Left kidney (tissue), 2 donors: ENCODE data around the gene UVRAG. TPM values are rescaled to one million over a fixed set of nuclear protein-coding genes. Genes with fewer than 3 reads are reported as not detected.
A peak's percentile ranks its signal among the peaks of the same experiment; 100 is the strongest.

Experiments used
- DNase-seq: peaks from one replicate; pipeline ENCODE4 v3.0.0-alpha.2; 2013
- polyA plus RNA-seq: library from polyadenylated mRNA; unstranded; fragments of 120-200 nt; gene quantifications from one replicate; pipeline ENCODE4 v1.2.1, GENCODE V29; 2013; ENCODE audit not compliant: insufficient read length

UVRAG gene
- polyA plus RNA-seq, 1 donor: 19.5 TPM

DNA sequence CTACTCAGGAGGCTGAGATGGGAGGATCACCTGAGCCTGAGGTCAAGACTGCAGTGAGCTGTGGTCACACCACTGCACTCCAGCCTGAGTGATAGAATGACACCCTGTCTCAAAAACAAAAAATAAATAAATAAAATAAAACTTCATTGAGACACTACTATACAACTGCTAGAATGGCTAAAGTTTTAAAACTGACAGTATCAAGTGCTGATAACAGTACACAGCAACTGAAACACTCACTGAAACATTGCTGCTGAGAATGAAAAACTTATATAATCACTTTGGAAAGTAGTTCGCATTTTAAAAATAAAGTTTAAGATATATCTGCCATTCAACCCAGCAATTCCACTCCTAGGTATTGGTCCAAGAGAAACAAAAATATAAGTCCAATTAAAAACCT lies 290.6 kb downstream of the UVRAG start:
- DNase-seq: no peak

DNA sequence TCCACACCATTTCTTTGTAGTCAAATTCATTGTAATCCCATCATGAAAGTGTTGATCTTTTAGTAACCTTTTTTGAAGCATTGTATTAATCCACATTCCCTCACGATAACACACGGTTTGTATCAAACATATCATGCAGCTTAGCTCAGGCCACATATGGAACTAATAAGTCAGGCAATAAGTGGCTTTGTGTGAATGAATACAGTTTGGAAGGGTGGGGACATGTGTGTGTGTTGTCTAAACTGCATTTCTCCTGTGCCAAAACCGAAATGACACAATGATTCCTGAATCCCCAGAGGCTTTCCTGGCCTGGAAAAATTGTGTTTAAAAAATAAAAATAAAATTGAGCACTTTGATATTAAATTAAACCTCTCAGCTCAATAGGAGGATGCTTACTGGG lies 293.0 kb downstream of the UVRAG start:
- DNase-seq: no peak

DNA sequence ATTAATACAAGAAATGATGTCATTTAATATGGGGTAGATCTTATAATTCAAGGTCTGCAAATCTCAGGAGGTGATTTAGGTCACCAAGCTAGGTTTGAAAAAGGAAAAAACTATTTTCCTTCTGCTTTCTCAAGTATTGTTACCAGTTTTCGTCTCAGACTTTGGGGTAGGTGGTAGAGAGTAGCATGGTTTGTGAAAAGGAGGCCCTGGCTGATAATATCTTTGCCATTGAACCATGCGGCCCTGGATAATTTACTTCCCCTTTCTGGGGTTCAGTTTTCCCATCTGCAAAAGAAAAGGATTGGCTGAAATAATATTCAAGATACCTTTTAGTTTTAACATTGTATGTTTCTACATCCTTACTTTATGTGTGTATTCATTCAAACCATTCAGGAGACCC lies 299.2 kb downstream of the UVRAG start:
- DNase-seq: no peak

GRCh38 chr11:76115555-76115954 lies 300.5 kb downstream of the UVRAG start:
- no peak for DNase-seq

DNA sequence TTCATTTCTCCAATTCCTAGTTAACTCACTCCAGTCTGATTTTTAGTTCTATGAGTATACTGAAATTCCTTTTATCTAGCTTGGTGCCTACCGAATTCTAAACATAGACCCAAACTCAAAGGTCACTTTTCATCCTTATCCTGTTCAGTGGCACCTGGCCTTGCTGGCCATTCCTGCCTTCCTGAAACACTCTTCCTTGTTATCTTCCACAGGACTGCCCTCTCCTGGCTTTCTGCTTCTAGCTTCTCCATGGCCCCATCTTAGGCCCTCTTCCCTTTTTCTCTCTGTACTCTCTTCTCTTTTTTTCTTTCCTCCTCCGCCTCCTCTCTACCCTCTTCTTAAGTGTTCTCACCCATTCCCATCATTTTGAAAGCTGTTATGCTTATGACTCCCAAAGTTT lies 304.0 kb downstream of the UVRAG start:
- no peak for DNase-seq

- no peak for DNase-seq
Observed at GRCh38 chr11:76119779-76120178, 304.8 kb downstream of the UVRAG start.

DNA sequence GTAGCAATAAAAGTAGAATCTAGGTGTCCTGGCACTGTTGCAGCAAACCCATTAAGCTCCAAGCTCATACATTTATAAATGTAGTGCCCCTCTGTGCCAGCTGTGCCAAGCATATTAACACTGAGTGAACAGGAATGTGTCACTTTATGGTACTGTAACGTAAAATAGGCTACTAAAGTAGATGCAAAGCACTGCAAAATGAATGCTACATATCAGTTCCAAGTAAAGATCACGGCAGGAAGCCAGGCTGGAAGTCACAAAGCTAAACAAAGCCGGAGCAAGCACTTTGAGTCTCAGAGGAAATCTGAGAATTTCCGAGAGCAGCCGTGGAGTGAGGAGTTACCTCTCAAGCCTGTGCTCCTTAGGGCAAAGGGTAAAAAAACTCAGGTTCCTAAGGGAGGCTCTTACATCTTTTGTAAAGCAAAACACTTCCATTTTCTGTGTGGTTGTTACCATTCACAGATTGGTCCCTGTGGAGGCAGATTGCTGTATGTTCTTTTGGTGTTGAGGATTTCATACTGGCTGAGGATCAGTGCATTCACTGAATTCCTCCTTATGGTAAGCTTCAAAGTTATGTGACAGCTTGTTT lies 305.6 kb downstream of the UVRAG start:
- DNase-seq: peak; percentile 51

DNA sequence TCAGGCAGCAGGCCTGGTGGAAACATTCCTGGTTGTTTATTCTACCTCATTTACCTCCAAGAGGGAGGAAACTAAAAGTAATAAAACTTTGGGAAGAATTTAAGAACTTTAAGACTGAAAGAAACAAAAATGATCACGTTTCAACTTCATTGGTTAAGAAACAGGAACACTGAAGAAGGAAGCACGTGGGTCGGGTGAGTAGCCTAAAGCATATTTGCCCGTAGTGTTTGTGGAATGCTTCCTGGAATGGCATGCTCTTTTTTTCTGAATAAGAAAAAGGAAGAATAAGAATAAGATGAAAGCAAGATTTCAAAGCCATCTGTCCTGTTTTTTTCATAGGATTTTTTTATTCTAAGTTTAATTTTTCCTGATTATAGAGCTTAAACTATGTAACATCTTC lies 308.2 kb downstream of the UVRAG start:
- no peak for DNase-seq

GRCh38 chr11:76124905-76125770 lies 310.1 kb downstream of the UVRAG start:
- no peak for DNase-seq

DNA sequence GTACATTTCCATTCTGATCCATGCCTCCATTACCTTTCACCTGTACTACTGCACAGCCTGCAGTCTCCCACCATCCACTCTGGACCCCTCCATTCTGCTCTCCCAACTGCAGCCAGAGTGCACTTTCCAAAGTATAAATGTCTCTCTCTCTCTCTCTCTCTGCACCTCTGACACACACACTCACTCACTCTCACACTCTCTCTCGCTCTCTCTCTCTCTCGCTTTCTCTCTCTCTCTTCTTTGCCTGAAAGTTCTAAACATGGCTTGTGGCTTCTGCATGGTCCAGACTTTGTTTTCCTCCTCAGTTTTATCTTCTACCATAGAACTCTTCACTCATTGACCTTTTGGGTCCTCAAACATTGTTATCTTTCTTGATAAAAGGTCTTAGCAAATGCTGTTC lies 314.7 kb downstream of the UVRAG start:
- no peak for DNase-seq

DNA sequence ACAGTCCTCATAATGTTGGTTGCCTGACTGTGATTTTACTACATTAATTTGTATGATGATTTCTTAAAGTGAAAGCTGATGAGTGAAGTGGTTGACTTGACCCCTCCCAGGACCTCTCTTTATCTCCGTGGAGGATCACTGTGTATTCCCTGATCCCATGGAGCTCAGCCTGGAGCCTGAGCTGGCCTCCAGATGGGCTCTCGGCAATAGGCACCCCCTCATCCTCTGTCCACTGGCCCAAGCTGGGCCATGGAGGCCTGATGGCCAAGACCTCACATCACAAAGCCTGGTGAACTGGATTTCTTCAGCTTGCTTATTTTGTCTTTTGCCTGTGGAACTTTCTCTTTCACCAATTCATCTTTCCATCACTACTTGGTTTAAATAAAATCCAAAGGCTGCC lies 316.1 kb downstream of the UVRAG start:
- DNase-seq: no peak

DNA sequence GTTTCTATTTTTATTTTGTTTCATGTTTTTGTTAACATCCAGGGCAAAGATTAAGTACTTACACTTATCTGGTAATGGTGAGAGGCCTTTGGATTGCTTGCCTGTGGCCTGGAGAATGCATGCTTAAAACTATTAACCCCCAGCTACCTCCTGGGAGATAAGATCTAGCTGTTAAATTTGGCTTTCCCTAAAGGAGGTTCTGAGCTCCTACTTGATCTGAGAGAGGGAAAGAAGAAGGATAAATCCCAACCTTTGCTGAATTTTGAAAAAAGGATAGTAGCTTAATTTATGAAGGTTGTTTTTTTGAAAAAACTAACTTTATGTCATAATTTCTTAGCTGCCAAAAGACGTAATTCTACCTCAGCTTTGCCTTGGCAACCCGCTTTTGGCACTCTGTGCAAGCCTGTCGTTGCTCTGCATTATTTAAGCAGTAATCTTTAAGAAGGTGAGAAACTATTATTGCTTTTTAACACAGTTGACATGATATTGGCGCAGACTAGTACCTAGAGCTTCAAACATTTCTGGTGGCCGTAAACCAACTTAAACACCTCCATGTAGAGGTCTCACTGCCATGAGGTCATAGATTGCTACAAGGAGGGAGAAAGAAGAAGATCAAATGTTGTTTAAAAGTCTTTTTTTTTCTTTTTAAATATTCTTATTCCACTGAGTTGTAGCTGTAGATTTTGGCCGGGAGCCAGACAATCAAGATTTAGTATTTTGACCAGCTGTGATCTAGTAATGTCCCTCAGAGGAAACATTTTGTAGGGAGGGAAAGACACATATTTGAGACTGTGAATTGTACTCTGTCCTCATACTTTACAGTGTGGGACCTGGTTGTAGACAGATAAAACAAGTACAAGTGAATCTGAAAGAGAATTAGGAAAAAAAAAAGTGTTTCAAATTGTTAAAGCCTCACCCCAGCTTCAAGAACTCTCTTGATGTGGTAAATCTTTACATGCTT lies 316.9 kb downstream of the UVRAG start:
- DNase-seq: peak; percentile 67

GRCh38 chr11:76134239-76134638 lies 319.2 kb downstream of the UVRAG start:
- DNase-seq: no peak

DNA sequence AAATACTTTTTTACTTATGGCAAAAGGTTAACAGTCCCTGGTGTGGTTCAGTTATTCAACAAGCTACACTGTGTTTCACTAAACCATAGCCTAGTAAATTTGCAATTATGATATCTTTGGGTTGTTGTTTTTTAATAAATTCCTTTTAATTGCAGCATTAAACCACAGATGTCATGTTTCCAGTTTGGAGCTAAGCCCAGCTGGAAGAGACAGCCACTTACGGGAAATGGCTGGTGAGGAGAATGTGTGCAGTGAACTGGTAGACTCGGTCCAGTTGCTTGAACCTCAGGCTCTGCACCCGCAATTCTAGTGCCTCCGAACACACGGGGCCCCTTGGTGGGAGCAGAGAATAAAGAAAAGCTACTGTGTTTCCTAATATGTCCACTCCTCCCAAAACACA lies 320.5 kb downstream of the UVRAG start:
- DNase-seq: no peak

DNA sequence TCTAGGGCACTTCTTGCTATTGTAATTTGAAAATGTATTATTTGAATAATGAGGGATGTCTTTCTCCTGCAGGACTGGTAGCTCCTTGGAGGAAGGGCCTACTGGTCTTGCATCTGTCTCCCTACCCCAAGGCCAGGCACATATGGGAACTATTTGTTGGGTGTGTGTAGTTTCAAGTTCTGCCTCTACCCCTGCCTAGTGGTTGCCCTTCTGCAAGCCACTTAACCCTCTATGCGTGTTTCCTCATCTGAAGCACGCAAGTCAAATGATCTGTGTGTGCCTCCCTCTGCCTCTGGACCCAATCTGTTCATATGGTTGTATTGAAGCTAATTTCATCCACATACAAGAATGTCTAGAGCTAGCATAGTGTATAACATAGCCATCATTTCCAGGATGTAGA lies 324.3 kb downstream of the UVRAG start:
- no peak for DNase-seq

DNA sequence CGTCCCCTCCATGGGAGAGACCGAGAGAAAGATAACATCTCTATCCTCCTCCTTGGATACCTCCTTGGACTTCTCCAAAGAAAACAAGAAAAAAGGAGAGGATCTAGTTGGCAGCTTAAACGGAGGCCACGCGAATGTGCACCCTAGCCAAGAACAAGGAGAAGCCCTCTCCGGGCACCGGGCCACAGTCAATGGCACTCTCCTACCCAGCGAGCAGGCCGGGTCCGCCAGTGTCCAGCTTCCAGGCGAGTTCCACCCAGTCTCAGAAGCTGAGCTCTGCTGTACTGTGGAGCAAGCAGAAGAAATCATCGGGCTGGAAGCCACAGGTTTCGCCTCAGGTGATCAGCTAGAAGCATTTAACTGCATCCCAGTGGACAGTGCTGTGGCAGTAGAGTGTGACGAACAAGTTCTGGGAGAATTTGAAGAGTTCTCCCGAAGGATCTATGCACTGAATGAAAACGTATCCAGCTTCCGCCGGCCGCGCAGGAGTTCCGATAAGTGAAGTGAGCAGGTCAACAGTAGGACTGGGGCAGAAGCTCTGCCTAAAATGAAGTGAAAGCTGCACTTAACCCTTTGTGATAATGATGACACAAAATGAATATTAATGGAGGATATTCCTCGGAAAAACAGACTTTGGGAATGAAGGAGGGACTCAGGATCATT lies 326.0 kb downstream of the UVRAG start:
- DNase-seq: no peak

DNA sequence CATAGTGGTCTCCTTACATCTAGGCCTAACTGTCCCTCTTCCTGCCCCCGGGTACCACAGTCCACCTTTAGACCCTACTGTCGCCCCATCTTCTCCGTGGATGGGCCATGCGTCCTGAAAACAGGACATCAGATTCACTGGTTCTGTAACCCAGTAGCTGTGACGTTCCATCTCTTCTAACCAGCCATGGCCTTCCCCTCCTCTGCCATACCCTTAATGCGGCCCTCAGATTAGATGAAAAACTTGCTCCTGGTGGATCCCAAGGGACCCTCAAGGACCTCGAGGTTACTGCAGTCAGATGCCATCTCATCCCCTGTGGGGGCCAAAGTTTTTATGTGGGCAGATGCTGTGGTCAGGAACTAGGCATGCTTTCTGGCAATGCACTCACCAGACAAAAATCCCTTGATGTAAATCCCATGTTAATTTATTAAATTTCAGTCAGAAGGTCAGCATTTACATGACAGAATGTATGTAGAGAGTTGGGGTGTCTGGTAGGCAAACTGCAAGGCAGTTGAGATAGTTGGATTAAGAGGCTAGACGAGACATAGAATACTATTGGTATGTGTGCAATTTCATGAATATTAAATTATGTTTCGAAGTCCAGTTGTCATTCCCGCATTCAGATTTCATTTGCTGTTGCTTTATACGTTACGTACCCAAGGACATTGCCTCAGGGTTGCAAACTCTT lies 327.0 kb downstream of the UVRAG start:
- no peak for DNase-seq

DNA sequence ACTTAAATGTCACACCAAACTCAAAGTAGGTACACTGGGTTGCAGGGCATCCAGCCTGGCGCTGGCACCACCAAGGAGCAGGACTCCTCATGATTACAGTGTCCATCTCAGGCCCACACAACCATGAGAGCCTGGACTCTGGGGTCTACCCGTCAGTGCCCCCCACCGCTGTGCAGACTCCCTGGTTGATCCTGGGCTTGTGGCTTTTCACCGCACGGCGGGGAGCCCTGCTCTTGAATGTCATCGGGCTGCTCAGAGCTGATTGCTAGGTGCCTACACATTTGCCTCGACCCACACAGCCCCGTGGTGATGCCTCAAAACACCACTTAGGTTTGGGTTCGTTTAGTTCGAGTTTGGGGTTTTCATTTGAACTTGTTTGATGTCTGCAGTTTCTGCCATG lies 328.3 kb downstream of the UVRAG start:
- DNase-seq: no peak

- no peak for DNase-seq
Observed at GRCh38 chr11:76147106-76147740, 332.2 kb downstream of the UVRAG start.

GRCh38 chr11:76148231-76148630 lies 333.2 kb downstream of the UVRAG start:
- DNase-seq: no peak
